ENCODE measurements around the gene GNG8.

Gene GNG8

GRCh38 chr19:46587861-46588260, 48.1 kb downstream of the GNG8 start:
- TF ChIP-seq CTCF (IDR thresholded peaks at IDR 0.05) (no peak), ZFX (IDR thresholded peaks at IDR 0.05; ENCODE audit: borderline replicate concordance) (no peak)
- H3K27ac ChIP-seq: no peak overlapping the region

GRCh38 chr19:46586294-46586693, 49.7 kb downstream of the GNG8 start:
- H3K27ac ChIP-seq: no peak overlapping the region

DNA sequence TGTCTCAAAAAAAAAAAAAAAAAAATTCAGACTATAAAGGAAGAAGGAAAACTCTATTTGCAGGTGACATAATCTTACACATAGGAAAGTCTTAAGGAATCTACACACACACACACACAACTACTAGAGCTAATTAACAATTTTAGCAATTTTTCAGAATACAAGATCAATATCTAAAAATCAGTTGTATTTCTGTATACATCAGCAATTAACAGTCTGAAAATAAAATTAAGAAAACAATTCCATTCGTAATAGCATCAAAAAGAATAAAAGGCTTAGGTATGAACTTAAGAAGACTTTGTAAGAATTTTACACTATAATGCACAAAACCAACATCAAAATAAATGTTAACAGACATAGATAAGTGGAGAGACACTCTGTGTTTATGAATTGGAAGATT, 50.5 kb downstream of the GNG8 start:
- H3K27ac ChIP-seq: no peak overlapping the region
- TF ChIP-seq ZFX (IDR thresholded peaks at IDR 0.05; ENCODE audit: borderline replicate concordance) (no peak), CTCF (IDR thresholded peaks at IDR 0.05) (no peak)

More at GRCh38 chr19:46586294-46586693, 49.7 kb downstream of the GNG8 start:
- TF ChIP-seq CTCF (IDR thresholded peaks at IDR 0.05): no peak
- TF ChIP-seq ZFX (IDR thresholded peaks at IDR 0.05; ENCODE audit: borderline replicate concordance): no peak

All from 22Rv1 (cell line).